Endometrium (tissue), 2 donors: ENCODE results near the gene CHD9.
"Not testable (repeated sequence)": the region's sequence is repeated elsewhere in the genome, so short reads cannot be mapped to it uniquely, and the experiment has no call there.

Experiments used
- FAIRE-seq: peaks from 2 replicates; lab custom pipeline; 2012; peaks lifted over from hg19 to GRCh38; lab: Jason Lieb, UNC
- donor health status: control.
- donor health status: control.

Gene CHD9

GRCh38 chr16:53047515-53047914 lies 7.3 kb upstream of the CHD9 start:
- not testable (repeated sequence) for FAIRE-seq

GRCh38 chr16:53048139-53048915 lies 6.5 kb upstream of the CHD9 start:
- no peak for FAIRE-seq

GRCh38 chr16:53051255-53051654 lies 3.5 kb upstream of the CHD9 start:
- FAIRE-seq: not testable (repeated sequence)

- no peak for FAIRE-seq
Measured at GRCh38 chr16:53052519-53053501, 2.0 kb upstream of the CHD9 start, which contains the start of gene CHD9NB. Gene CHD9NB, minus strand, starts transcription at chr16:53052897. Its CDS starts 8,739 bp downstream, at chr16:53044158.

GRCh38 chr16:53053967-53054669 lies 673 bp upstream of the CHD9 start:
- FAIRE-seq: no peak

- FAIRE-seq: no peak
Measured at GRCh38 chr16:53055541-53056391, 975 bp downstream of the CHD9 start.

GRCh38 chr16:53056392-53056881 lies 1.6 kb downstream of the CHD9 start:
- no peak for FAIRE-seq

GRCh38 chr16:53057658-53058057 lies 2.9 kb downstream of the CHD9 start:
- FAIRE-seq: no peak

GRCh38 chr16:53058441-53058840 lies 3.6 kb downstream of the CHD9 start:
- no peak for FAIRE-seq

GRCh38 chr16:53058882-53059281 lies 4.1 kb downstream of the CHD9 start:
- no peak for FAIRE-seq

- no peak for FAIRE-seq
Measured at GRCh38 chr16:53059672-53060071, 4.9 kb downstream of the CHD9 start.

GRCh38 chr16:53061256-53061655 lies 6.5 kb downstream of the CHD9 start:
- FAIRE-seq: no peak

GRCh38 chr16:53061701-53062159 lies 6.9 kb downstream of the CHD9 start:
- no peak for FAIRE-seq

GRCh38 chr16:53064081-53064578 lies 9.3 kb downstream of the CHD9 start:
- FAIRE-seq: no peak

- FAIRE-seq: no peak
Measured at GRCh38 chr16:53065461-53066061, 10.8 kb downstream of the CHD9 start.

GRCh38 chr16:53067675-53068074 lies 12.9 kb downstream of the CHD9 start:
- no peak for FAIRE-seq

- no peak for FAIRE-seq
Measured at GRCh38 chr16:53068423-53068833, 13.6 kb downstream of the CHD9 start.

GRCh38 chr16:53069772-53070171 lies 15.0 kb downstream of the CHD9 start:
- FAIRE-seq: no peak

GRCh38 chr16:53071748-53072301 lies 17.0 kb downstream of the CHD9 start:
- FAIRE-seq: no peak

- no peak for FAIRE-seq
Measured at GRCh38 chr16:53073022-53073421, 18.2 kb downstream of the CHD9 start.
